ENCODE results near the gene DPF3.
A peak's percentile ranks its signal among the peaks of the same experiment; 100 is the strongest.
"Not testable (repeated sequence)": the region's sequence is repeated elsewhere in the genome, so short reads cannot be mapped to it uniquely, and the experiment has no call there.

Gene DPF3

GRCh38 chr14:72774141-72774540 lies 119.8 kb downstream of the DPF3 start:
- DNase-seq (ENCODE audit: low read depth) = no peak

- no peak for DNase-seq (ENCODE audit: low read depth)
Observed at GRCh38 chr14:72771561-72771960, 122.3 kb downstream of the DPF3 start.

GRCh38 chr14:72766296-72766695 lies 127.6 kb downstream of the DPF3 start:
- DNase-seq (ENCODE audit: low read depth) = no peak

DNA sequence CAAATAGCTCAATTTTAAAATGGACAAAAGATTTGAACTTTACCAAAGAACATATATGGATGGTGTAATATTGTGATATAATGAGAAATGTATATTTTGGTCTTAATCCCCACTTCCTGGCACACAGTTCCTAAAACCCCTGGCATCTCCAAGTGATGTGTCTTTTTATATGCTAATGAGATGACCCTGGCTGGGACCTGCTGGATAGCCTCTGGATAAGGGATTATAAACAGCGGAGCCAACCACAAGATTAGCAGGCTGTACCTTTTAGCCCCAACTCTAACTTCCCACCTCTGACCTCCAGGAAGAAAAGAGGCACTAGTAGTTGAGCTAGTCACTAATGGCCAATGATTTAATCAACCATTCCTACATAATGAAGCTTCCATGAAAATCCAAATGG lies 130.0 kb downstream of the DPF3 start:
- DNase-seq (ENCODE audit: low read depth) = no peak

- no peak for DNase-seq (ENCODE audit: low read depth)
Observed at GRCh38 chr14:72759670-72760069, 134.2 kb downstream of the DPF3 start.

- DNase-seq (ENCODE audit: low read depth) = no peak
Observed at GRCh38 chr14:72758993-72759392, 134.9 kb downstream of the DPF3 start.

DNA sequence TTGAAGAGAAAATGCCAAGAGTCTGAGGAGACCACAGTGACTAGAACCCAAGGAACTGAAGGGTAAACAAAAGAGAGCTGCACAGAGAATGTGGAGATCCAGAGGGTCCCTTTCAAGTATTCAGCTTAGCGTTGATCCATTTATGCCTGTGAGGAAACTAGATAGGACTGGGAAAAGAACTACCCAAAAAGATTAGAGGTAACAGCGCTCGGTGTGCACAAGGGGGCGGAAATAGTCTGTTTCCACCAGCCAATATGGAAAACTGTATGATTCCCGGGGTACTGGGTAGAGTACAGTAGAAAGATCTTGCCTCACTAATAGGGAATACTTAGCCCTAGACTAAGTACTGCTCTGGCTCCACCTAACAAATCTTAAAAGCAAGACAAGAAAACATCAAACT lies 135.5 kb downstream of the DPF3 start:
- DNase-seq (ENCODE audit: low read depth) = no peak

DNA sequence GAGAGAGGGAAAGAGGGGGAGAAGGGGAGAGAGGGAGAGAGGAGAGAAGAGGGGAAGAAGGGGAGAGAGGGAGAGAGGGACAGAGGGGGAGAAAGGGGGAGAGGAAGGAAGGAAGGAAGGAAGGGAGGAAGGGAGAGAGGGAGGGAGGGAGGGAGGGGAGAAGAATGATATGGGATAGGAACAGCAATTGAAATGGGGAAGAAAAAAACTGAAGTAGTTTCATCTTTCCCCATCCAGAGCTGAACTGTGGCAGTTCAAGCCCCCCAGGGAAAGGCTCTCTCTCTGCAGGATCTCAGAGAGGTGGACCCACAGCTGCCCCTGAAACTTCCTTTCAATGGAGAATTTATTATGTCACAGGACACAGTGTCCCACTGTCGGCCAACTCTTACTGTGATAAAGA lies 136.9 kb downstream of the DPF3 start:
- no peak for DNase-seq (ENCODE audit: low read depth)

DNA sequence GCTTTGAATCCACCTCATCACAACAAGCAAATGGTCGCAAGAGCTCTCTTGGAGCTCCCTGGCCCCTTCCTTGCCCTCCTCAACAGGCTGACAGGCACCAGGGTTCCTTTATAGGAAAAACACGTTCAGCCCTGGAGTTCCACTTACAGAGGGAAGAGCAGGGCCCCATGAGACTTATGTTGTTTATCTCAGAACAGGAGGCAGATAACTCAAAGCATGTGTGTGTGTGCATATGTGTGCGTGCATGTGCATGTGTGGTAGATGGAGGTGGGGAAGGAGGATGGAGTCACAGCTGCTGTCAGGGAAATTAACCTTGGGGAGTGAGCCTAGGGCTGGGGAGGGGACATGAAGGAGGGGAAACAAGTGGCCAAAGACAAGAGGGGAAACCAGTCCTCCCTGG lies 138.1 kb downstream of the DPF3 start:
- no peak for DNase-seq (ENCODE audit: low read depth)

DNA sequence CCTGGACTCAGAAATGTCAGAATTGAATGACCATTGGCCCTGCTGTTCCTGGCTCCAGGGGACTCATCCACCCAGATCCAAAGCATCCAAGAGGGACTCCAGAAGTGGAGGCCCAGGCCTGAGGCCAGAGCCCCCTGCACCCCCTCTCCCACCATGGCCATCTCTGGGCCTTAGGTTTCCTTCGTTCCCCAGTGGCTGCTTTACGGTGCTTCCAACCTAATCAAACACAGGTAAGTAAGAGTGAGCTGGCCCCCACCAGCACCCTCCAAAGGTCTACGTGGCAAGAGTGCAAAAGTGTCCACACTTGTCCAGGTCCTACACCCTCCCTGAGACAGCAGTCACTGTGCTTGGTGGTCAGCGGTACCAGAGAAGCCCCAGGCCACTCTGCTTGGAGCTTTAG lies 139.0 kb downstream of the DPF3 start:
- DNase-seq (ENCODE audit: low read depth) = no peak

GRCh38 chr14:72753879-72754400 lies 140.0 kb downstream of the DPF3 start:
- DNase-seq (ENCODE audit: low read depth) = no peak

DNA sequence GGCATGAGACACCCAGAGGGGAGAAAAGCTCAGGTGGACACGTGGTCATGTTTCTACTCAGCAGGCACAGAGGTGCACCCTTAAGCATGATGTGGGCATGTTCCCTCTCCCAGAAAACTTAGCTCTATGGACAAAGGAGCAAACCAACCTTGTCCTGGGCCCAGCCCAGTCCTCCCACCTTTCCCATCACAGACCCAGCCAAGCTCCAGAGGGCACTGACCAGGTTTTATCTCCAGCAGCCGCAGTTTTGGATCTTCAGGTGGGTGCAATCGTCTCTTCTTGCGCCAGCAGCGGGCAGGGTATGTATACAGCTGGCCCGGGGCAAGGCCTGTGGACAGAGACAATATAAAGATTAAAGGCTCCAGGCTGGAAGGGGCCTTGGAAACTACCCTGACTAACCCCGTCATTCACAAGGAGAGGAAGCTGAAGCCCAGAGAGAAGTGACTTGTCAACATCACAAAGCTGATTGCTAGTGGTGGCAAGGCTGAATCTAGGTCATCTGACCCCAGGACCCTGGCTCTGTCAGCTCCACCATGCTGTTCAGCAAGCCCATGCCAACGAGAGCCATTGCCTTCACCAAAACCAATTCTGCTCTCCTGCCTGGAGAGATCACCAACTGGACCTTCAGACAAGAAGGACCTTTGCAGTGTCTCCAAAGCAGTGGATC lies 140.7 kb downstream of the DPF3 start:
- DNase-seq (ENCODE audit: low read depth) = no peak

DNA sequence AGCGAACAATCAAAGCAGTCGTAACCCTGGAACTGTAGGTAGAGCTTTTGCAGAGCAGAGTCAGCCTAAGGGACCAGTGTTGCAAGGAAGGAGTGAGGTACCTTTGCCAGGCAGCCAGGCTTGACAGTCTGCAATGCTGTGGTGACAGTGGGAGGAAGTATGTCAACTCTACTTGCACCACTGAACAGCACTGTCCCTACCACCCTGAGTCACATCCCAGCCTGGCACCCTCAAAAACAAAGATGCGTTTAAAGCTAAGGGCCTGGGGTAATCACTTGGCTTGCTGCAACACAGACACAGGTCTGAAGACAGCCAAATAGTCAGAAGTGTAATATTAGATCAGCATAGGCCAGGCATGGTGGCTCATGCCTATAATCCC lies 141.9 kb downstream of the DPF3 start:
- DNase-seq (ENCODE audit: low read depth) = no peak

- DNase-seq (ENCODE audit: low read depth) = no peak
Observed at GRCh38 chr14:72751276-72752033, 142.4 kb downstream of the DPF3 start.

DNA sequence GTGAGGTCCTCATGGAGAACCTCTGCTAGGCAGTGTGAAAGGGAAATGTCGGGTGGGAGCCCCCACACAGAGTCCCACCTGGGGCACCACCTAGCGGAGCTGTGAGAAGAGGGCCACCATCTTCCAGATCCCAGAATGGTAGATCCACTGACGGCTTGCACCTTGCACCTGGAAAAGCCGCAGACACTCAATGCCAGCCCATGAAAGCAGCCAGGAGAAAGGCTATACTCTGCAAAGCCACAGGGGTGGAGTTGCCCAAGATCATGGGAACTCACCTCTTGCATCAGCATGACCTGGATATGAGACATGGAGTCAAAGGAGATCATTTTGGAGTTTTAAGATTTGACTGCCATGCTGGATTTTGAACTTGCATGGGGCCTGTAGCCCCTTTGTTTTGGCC lies 145.0 kb downstream of the DPF3 start:
- DNase-seq (ENCODE audit: low read depth) = not testable (repeated sequence)

DNA sequence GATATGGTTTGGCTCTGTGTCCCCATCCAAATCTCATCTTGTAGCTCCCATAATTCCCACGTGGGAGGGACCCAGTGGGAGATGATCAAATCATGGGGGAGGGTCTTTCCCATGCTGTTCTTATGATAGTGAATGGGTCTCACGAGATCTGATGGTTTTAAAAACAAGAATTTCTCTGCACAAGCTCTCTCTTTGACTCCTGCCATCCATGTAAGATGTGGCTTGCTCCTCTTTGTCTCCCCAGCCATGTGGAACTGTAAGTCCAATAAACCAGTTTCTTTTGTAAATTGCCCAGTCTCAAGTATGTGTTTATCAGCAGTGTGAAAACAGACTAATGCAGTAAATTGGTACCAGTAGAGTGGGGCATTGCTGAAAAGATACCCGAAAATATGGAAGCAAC lies 146.2 kb downstream of the DPF3 start:
- no peak for DNase-seq (ENCODE audit: low read depth)

DNA sequence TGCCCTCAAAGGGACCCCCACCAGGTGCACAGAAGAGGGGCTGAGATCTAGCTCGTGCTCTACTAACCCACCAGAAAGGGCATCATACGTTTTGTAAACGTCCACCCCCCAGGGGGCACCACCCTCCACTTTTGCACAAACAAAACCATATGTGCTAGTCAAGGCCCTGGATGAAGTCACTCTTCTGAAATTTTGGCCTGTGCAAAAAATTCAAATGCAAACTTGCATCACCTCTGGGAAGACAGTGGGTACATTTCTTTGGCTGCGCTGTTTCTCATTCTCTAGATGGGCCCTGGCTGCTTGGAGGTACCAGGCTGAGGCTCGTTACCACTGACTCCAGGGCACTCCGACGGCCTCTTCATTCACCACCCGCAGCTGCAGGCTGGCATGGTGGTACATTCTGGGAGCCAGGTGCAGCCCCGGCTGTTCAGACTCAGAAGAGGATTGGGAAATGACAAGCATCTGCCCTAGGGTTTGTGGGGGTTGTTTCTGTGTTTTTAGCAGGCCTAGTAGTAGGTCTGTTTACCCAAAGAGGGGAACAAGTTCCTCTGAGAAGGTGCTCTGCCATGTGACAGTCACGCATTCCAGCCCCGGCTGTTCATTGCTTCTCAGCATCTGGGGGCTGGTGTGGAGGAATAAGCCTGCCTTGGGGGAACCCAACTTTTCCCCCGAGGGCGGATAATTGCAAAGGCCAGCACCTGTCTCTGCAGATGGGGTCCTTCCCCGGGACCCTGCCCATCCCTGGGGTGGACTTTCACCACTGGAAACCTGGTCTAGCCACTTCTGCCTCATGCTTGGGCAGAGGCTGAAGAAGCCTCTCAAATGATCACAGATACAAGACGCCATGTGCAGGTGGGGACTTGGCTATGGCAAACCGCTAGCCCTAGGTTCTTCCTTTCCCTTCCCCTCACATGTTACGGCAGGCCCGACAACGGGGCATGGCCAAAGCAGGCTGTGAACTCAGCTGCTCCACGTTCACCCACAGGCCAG lies 147.6 kb downstream of the DPF3 start:
- DNase-seq (ENCODE audit: low read depth) = peak; percentile 81

DNA sequence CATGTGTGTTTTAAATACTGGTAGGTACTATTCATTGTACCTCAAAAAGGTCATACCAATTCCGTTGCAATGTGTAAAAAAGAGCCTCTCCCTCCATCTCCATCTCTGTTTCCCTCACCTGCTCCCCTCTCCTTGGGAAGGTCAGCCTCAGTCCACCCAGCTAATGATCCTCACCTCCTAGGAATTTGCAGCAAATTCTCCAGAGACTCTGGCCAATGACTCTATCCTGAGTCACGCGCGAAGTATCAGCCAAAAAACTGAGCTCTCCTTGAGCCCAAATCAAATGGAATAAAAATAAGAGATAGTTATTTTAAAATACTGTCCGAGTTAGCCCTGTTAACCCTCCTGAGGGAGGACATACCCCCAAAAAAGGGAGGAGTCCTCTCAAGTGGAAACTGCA lies 148.4 kb downstream of the DPF3 start:
- peak; percentile 94 for DNase-seq (ENCODE audit: low read depth)

- DNase-seq (ENCODE audit: low read depth) = no peak
Observed at GRCh38 chr14:72744416-72745120, 149.3 kb downstream of the DPF3 start.

- no peak for DNase-seq (ENCODE audit: low read depth)
Observed at GRCh38 chr14:72743626-72744025, 150.3 kb downstream of the DPF3 start.

DNA sequence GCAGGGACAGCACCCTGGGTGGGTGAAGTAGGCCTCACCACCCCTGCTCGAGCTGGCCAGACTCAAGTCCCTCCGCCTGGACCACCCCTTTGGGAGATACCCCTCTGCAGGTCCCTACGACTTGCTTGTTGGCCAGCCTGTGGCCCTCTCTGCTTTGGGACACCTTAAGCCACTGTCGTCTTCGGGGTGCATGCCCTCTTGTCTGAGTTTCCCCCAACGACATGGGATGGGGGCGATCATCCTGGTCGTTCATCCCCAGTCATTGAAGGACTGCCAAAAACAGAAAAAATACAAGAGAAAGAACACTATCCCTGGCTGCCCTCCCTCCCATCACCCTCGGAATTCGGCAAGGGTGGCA lies 151.1 kb downstream of the DPF3 start:
- DNase-seq (ENCODE audit: low read depth) = no peak

Data from ELR (cell line).